Measurements from ENCODE around the gene DNM3. TPM values are rescaled to one million over a fixed set of nuclear protein-coding genes. Genes with fewer than 3 reads are reported as not detected.

DNM3 gene
- total and polyA plus RNA-seq, 10 of the 15 experiments (the other 5 are each of a cell fraction or from before 2014, with no cell fraction given), result 0.03 to 1.5 (median 0.08) TPM; not detected in 3

DNA sequence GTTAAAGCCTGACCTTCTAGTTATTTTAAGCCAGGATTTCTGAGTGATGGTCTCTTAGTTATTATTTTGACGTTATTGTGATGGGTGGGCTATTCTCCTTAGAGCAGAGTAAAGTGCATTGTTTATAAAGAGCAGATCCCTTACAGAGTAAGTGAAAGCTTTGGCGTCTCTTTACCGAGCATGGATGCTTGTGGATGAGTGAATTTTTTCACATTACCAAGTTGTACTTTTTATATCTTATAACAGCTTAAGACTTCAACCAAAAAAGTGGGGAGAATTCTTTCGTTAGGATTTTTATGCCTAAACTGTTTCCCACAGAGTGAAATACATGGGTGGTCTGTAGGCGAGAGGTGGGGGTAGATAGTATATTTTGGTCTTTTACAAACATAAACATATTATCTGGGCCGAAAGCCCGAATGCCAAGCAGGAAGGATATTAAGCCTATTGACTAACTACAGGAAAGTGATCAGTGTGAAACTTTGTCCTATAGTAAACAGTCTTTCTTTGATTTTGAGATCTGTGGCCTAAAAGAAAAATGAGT lies 300.1 kb downstream of the DNM3 start:
- H3K4me2 ChIP-seq (ENCODE audit: control insufficient read depth, insufficient read depth), result no peak overlapping the region
- DNase-seq (ENCODE audit: low read depth, low spot score), result no peak
- no peaks in the 10 kb centered on the region for H3K79me2 ChIP-seq (ENCODE audit: control insufficient read depth, insufficient read depth, low read length)
- ChIA-PET CTCF (interaction anchor here (1.1 to 1.5 kb wide), 2 partner anchors 51 to 258 kb away, joined by 3 to 6 read pairs; no protein-coding TSS in a partner anchor), POLR2A (no interaction called here), SMC1A (ENCODE audit: uncharacterized antibody, unreplicated experiment) (interaction anchor here (0.6 to 2.3 kb wide), 5 partner anchors 9 to 244 kb away, joined by 3 to 9 read pairs (median 3); no protein-coding TSS in a partner anchor), RAD21 (ENCODE audit: unreplicated experiment) (no interaction called here)
- in situ Hi-C loops (cut with MboI), result no loop called here
- no peaks in the 10 kb centered on the region for H4K20me1 ChIP-seq (ENCODE audit: control insufficient read depth, insufficient read depth)
- no peak overlapping the region for H2AFZ ChIP-seq (ENCODE audit: control insufficient read depth, low read depth, low read length)
- no peaks in the 10 kb centered on the region for H3K4me1 ChIP-seq (ENCODE audit: control insufficient read depth, insufficient read depth, low read length)
- H3K9me3 ChIP-seq (replicated peaks; ENCODE audit: control insufficient read depth, insufficient read depth, low read length), result no peaks in the 10 kb centered on the region; the same call in 2 of the 3 replicates
- H3K4me3 ChIP-seq, result no peak overlapping the region
- TF ChIP-seq POLR2AphosphoS5 (IDR thresholded peaks at IDR 0.05; ENCODE audit: low read length), result no peak
- TF ChIP-seq ZBED1 (IDR thresholded peaks at IDR 0.05; ENCODE audit: borderline replicate concordance), result no peak
- TF ChIP-seq MEF2B (IDR thresholded peaks at IDR 0.05; ENCODE audit: partially characterized antibody, poor library complexity, severe bottlenecking), result no peak
- no peak for TF ChIP-seq JUND (IDR thresholded peaks at IDR 0.05; ENCODE audit: low read depth, low read length)
- no peak for ATAC-seq
- no peaks in the 10 kb centered on the region for H3K36me3 ChIP-seq (ENCODE audit: control insufficient read depth in 2 of 2, insufficient read depth in 2 of 2, low read length in 1 of 2)
- intact Hi-C loops (cut with micrococcal nuclease; ENCODE audit: unreplicated experiment), result no loop called here
- H3K27ac ChIP-seq (ENCODE audit: control insufficient read depth, insufficient read depth), result no peak overlapping the region
- FAIRE-seq, result no peak
- 69% methylated on average over 7 of the region's 7 CpGs for WGBS (ENCODE audit: insufficient coverage, insufficient replicate concordance, low lambda C conversion rate, missing lambda C conversion rate)
- no peaks in the 10 kb centered on the region for H3K27me3 ChIP-seq (replicated peaks in 1 of 2; ENCODE audit: control insufficient read depth in 2 of 2, insufficient read depth in 2 of 2, low read length in 1 of 2)
- no peak overlapping the region for H3K9ac ChIP-seq (ENCODE audit: control insufficient read depth, insufficient read depth, low read length)
- BruUV-seq (replicated peaks), result no TSS peak

- ChIA-PET POLR2A (no interaction called here), SMC1A (ENCODE audit: uncharacterized antibody, unreplicated experiment) (interaction anchor here (0.6 to 3.1 kb wide), 11 partner anchors 9 to 243 kb away, joined by 3 to 14 read pairs (median 3); no protein-coding TSS in a partner anchor), RAD21 (ENCODE audit: unreplicated experiment) (interaction anchor here (1.1 to 1.2 kb wide), 2 partner anchors 37 to 238 kb away, joined by 3 to 4 read pairs; no protein-coding TSS in a partner anchor), CTCF (interaction anchor here (0.6 to 1.5 kb wide), 3 partner anchors 120 to 257 kb away, joined by 4 to 6 read pairs (median 4); no protein-coding TSS in a partner anchor)
- no peak overlapping the region for H3K27ac ChIP-seq (ENCODE audit: control insufficient read depth, insufficient read depth)
- no peaks in the 10 kb centered on the region; the same call in 2 of the 3 replicates for H3K9me3 ChIP-seq (replicated peaks; ENCODE audit: control insufficient read depth, insufficient read depth, low read length)
- H3K4me3 ChIP-seq, result no peak overlapping the region
- no peaks in the 10 kb centered on the region for H3K27me3 ChIP-seq (replicated peaks in 1 of 2; ENCODE audit: control insufficient read depth in 2 of 2, insufficient read depth in 2 of 2, low read length in 1 of 2)
- no peaks in the 10 kb centered on the region for H3K36me3 ChIP-seq (ENCODE audit: control insufficient read depth in 2 of 2, insufficient read depth in 2 of 2, low read length in 1 of 2)
- no TSS peak for BruUV-seq (replicated peaks)
- H3K9ac ChIP-seq (ENCODE audit: control insufficient read depth, insufficient read depth, low read length), result no peak overlapping the region
- whole genome bisulfite sequencing (ENCODE audit: insufficient coverage, insufficient replicate concordance, low lambda C conversion rate, missing lambda C conversion rate), result 39% methylated on average over 5 of the region's 5 CpGs
- H3K4me2 ChIP-seq (ENCODE audit: control insufficient read depth, insufficient read depth), result no peak overlapping the region
- intact Hi-C loops (cut with micrococcal nuclease; ENCODE audit: unreplicated experiment) (no loop called here), in situ Hi-C loops (cut with MboI) (no loop called here)
- no peaks in the 10 kb centered on the region for H3K79me2 ChIP-seq (ENCODE audit: control insufficient read depth, insufficient read depth, low read length)
- H3K4me1 ChIP-seq (ENCODE audit: control insufficient read depth, insufficient read depth, low read length), result no peaks in the 10 kb centered on the region
- no peak overlapping the region for H2AFZ ChIP-seq (ENCODE audit: control insufficient read depth, low read depth, low read length)
- DNase-seq (ENCODE audit: low read depth, low spot score) (no peak), ATAC-seq (no peak), FAIRE-seq (no peak)
- TF ChIP-seq MXI1 (IDR thresholded peaks at IDR 0.05; ENCODE audit: low read depth, low read length) (no peak), BCLAF1 (IDR thresholded peaks at IDR 0.05) (no peak), NBN (IDR thresholded peaks at IDR 0.05) (no peak), FOXM1 (IDR thresholded peaks at IDR 0.05; ENCODE audit: low read depth, low read length) (no peak), BRCA1 (IDR thresholded peaks at IDR 0.05; ENCODE audit: low read depth, low read length) (no peak), SMC3 (IDR thresholded peaks at IDR 0.05; ENCODE audit: borderline replicate concordance, low read length) (no peak), LARP7 (IDR thresholded peaks at IDR 0.05) (no peak), EP300 (IDR thresholded peaks at IDR 0.05; ENCODE audit: borderline replicate concordance in 1 of 2, control insufficient read depth in 1 of 2, low read depth in 2 of 2, low read length in 2 of 2) (no peak), SIN3A (IDR thresholded peaks at IDR 0.05; ENCODE audit: low read depth, low read length) (no peak), SIX5 (IDR thresholded peaks at IDR 0.05; ENCODE audit: low read depth, low read length, severe bottlenecking) (no peak), RB1 (IDR thresholded peaks at IDR 0.05; ENCODE audit: borderline replicate concordance) (no peak)
- no peaks in the 10 kb centered on the region for H4K20me1 ChIP-seq (ENCODE audit: control insufficient read depth, insufficient read depth)
These were observed 301.0 kb downstream of the DNM3 start for GRCh38 chr1:172142324-172142723.

Data from GM12878 (cell line).